ENCODE data around the gene ATG3.
"Not testable (repeated sequence)": the region's sequence is repeated elsewhere in the genome, so short reads cannot be mapped to it uniquely, and the experiment has no call there.

ATG3 gene

GRCh38 chr3:112550859-112551258, 10.9 kb downstream of the ATG3 start:
- no peak for DNase-seq (ENCODE audit: low read depth)
- TF ChIP-seq, protein P1, sequence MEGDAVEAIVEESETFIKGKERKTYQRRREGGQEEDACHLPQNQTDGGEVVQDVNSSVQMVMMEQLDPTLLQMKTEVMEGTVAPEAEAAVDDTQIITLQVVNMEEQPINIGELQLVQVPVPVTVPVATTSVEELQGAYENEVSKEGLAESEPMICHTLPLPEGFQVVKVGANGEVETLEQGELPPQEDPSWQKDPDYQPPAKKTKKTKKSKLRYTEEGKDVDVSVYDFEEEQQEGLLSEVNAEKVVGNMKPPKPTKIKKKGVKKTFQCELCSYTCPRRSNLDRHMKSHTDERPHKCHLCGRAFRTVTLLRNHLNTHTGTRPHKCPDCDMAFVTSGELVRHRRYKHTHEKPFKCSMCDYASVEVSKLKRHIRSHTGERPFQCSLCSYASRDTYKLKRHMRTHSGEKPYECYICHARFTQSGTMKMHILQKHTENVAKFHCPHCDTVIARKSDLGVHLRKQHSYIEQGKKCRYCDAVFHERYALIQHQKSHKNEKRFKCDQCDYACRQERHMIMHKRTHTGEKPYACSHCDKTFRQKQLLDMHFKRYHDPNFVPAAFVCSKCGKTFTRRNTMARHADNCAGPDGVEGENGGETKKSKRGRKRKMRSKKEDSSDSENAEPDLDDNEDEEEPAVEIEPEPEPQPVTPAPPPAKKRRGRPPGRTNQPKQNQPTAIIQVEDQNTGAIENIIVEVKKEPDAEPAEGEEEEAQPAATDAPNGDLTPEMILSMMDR (IDR thresholded peaks at IDR 0.05; ENCODE audit: insufficient read depth, low read depth, low read length, missing control alignments): no peak

DNA sequence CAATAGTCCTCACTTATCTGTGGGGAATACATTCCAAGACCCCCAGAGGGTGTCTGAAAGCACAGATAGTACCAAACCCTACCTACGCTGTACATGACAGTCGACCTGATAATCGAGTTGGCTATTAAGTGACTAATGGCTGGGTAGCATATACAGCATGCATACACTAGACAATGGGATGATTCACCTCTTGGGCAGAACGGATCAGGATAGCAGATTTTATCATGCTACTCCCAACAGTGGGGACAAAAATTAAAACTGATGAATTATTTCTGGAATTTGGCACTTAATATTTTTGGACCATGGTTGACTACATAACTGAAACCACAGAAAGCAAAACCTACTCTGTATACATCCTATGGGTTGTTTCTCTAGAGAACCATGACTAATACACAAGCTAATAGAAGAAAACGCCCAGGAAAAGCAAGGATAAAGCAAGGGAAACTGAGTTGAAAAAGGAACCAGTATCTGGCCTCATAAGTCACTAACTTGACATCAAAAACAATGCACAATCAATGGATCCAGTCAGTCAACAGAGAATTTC, 15.5 kb downstream of the ATG3 start:
- TF ChIP-seq, protein P1 (IDR thresholded peaks at IDR 0.05; ENCODE audit: insufficient read depth, low read depth, low read length, missing control alignments): no peak
- DNase-seq (ENCODE audit: low read depth): no peak
- no peak overlapping the region for H3K4me3 ChIP-seq (ENCODE audit: low read depth, low read length)

More at GRCh38 chr3:112550859-112551258, 10.9 kb downstream of the ATG3 start:
- H3K4me3 ChIP-seq (ENCODE audit: low read depth, low read length): no peak overlapping the region

- TF ChIP-seq, protein P1 (IDR thresholded peaks at IDR 0.05; ENCODE audit: insufficient read depth, low read depth, low read length, missing control alignments): no peak
- peak; percentile 54 for DNase-seq (ENCODE audit: low read depth)
- no peak overlapping the region for H3K4me3 ChIP-seq (ENCODE audit: low read depth, low read length)
Observed at GRCh38 chr3:112539825-112540650, 21.7 kb downstream of the ATG3 start.

DNA sequence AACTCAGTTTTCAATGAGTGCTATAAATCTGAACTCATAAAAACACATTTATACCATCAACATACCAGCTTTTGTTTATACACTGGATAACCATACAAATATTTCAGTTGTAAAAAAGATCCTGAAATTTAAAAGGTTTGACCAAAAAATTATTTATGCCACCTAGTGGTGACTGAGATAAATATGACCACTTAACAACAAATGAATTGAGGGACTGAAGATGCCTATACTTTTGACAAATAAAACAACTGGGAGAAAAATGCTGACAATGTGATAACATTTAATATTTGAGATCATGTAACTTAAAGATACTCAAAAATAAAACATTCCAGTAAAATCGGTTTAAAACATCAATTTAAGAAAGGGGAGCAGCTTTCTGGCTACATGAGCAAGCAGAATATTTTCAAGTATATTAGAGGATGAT, 30.4 kb downstream of the ATG3 start:
- peak; percentile 51 for DNase-seq (ENCODE audit: low read depth)
- TF ChIP-seq, protein P1 (IDR thresholded peaks at IDR 0.05; ENCODE audit: insufficient read depth, low read depth, low read length, missing control alignments): peak; percentile 18
- H3K4me3 ChIP-seq (ENCODE audit: low read depth, low read length): no peak overlapping the region

DNA sequence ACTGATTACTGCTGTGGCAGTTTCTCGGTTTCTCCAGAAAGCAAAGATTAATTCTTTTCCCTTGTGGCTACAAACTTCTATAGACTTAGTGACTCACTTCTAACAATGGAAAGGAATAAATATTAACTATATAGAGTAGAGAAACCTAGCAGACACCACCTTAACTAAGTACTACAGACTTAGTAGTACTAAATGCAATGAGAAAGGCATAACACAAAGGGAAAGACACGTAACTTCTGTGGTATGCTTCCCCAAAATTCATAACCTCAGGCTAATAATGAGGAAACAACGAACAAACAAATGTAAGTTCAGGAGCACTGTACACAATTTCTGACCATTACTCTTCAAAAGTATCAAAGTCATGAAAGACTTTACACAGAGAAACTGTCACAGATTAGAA, 31.2 kb downstream of the ATG3 start:
- no peak overlapping the region for H3K4me3 ChIP-seq (ENCODE audit: low read depth, low read length)
- TF ChIP-seq, protein P1 (IDR thresholded peaks at IDR 0.05; ENCODE audit: insufficient read depth, low read depth, low read length, missing control alignments): no peak
- no peak for DNase-seq (ENCODE audit: low read depth)

- not testable (repeated sequence) for DNase-seq (ENCODE audit: low read depth); H3K4me3 ChIP-seq (ENCODE audit: low read depth, low read length)
Observed at GRCh38 chr3:112524127-112524526, 37.6 kb downstream of the ATG3 start.

DNA sequence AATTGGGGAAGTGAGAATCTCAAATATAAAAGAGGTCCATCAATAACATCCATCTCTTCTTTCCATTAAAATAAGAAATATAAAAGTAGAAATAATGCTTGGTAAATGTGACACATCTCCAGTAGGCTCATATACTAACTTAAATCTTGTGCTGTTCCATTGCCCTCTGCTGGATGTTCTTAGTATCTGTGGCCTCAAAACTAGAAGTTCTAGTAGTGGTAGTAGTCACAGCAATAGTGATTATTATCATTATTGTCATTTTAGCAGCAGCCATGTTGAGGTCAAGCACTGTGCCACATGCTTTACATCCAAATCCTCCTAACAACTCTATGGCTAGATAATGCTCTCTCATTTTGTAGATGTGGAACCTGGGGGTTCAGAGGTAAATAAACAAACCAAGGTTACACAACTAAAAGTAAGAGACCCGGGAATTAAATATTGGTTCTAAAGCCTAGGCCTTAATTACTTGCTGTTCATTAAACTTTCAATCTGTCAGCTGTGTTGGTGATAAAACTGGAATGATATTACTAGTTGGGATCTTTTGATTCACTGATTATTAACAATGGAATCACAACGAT, 42.2 kb downstream of the ATG3 start:
- peak; percentile 88 for DNase-seq (ENCODE audit: low read depth)
- no peak overlapping the region for H3K4me3 ChIP-seq (ENCODE audit: low read depth, low read length)
- TF ChIP-seq, protein P1 (IDR thresholded peaks at IDR 0.05; ENCODE audit: insufficient read depth, low read depth, low read length, missing control alignments): peak; percentile 63

DNA sequence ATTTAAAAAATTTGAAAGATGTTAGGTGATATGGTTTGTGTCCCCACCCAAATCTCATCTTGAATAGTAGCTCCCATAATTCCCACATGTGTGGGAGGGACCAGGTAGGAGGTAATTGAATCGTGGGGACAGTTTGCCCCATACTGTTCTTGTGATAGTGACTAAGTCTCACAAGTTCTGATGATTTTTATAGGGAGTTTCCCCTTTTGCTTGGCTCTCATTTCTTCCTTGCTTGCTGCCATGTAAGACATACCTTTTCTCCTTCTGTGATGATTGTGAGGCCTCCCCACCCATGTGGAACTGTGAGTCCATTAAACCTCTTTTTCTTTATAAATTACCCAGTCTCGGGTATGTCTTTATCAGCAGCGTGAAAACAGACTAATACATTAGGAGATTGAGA, 42.8 kb downstream of the ATG3 start:
- peak; percentile 48 for DNase-seq (ENCODE audit: low read depth)

More for the DNA sequence above, 42.8 kb downstream of the ATG3 start:
- H3K4me3 ChIP-seq (ENCODE audit: low read depth, low read length): not testable (repeated sequence)
